PC-3 (cell line): ENCODE data around the gene NET1. TPM values are rescaled to one million over a fixed set of nuclear protein-coding genes. Genes with fewer than 3 reads are reported as not detected.

Experiments used
- ATAC-seq: fragments of 200-7000 bp; cut with Tn5 transposase; 2 replicates; pipeline ENCODE4 v1.9.1; 2020; ENCODE audit warnings: mild to moderate bottlenecking, moderate library complexity
- BruUV-seq: library from RNA; stranded (reverse); fragments of 400-500 nt; replicated peaks from 2 replicates; lab custom pipeline; 2021; lab: Mats Ljungman, UMichigan
- CTCF ChIA-PET: fragments of 300-600 bp; sonication (Branson Sonifier 250); formaldehyde crosslinking; loops from one replicate; lab custom pipeline; 2022; ENCODE audit warnings: antibody characterized with exemption; lab: Charles Lee
- POLR2A ChIA-PET: fragments of 300-600 bp; sonication (Branson Sonifier 250); formaldehyde crosslinking; loops from one replicate; lab custom pipeline; 2022; ENCODE audit warnings: antibody characterized with exemption; ENCODE audit not compliant: unreplicated experiment; lab: Charles Lee
- DNase-seq: peaks from one replicate; pipeline ENCODE4 v3.0.0-alpha.2; 2015
- H2AFZ ChIP-seq: fragments of 300-600 bp; sonication (generic); 2 replicates; pipeline ENCODE4 v1.6.0; 2016; ENCODE audit warnings: antibody characterized with exemption, low read length
- H3F3A ChIP-seq: fragments of 300-600 bp; sonication (generic); one replicate; pipeline ENCODE4 v1.6.0; 2017; ENCODE audit warnings: antibody characterized with exemption, low read length, control low read depth, mild to moderate bottlenecking; ENCODE audit not compliant: unreplicated experiment
- H3K27ac ChIP-seq: fragments of 300-600 bp; sonication (generic); 2 replicates; pipeline ENCODE4 v1.5.1; 2016; ENCODE audit warnings: mild to moderate bottlenecking, low read length
- H3K27me3 ChIP-seq: fragments of 300-600 bp; sonication (generic); 2 replicates; pipeline ENCODE4 v1.6.1; 2016; ENCODE audit warnings: low read length, mixed read lengths
- H3K36me3 ChIP-seq: fragments of 300-600 bp; sonication (generic); 2 replicates; pipeline ENCODE4 v1.6.1; 2016; ENCODE audit warnings: low read depth, mixed run types, low read length, mixed read lengths
- H3K4me1 ChIP-seq: fragments of 300-600 bp; sonication (generic); 2 replicates; pipeline ENCODE4 v1.5.1; 2016; ENCODE audit warnings: low read length; ENCODE audit not compliant: insufficient read depth
- H3K4me2 ChIP-seq: fragments of 300-600 bp; sonication (generic); 2 replicates; pipeline ENCODE4 v1.6.0; 2016; ENCODE audit warnings: low read length
- H3K4me3 ChIP-seq: fragments of 300-600 bp; sonication (generic); 2 replicates; pipeline ENCODE4 v1.5.1; 2016; ENCODE audit warnings: mild to moderate bottlenecking, low read length, mixed read lengths
- H3K79me2 ChIP-seq: fragments of 300-600 bp; sonication (generic); 2 replicates; pipeline ENCODE4 v1.6.1; 2017; ENCODE audit warnings: low read length, mixed read lengths
- H3K9ac ChIP-seq: fragments of 300-600 bp; sonication (generic); 2 replicates; pipeline ENCODE4 v1.6.0; 2016; ENCODE audit warnings: mild to moderate bottlenecking, low read length
- H3K9me2 ChIP-seq: fragments of 300-600 bp; sonication (generic); replicated peaks from 2 replicates; pipeline ENCODE4 v1.6.1; 2016; ENCODE audit warnings: mixed run types, low read length, mixed read lengths
- H3K9me3 ChIP-seq: fragments of 300-600 bp; sonication (generic); 2 replicates; pipeline ENCODE4 v1.6.1; 2016; ENCODE audit warnings: low read length, mixed read lengths
- H4K20me1 ChIP-seq: fragments of 300-600 bp; sonication (generic); 2 replicates; pipeline ENCODE4 v1.6.1; 2016; ENCODE audit warnings: low read length, mixed read lengths
- EZH2 ChIP-seq: fragments of 300-600 bp; sonication (generic); IDR thresholded peaks from one replicate; pipeline ENCODE4 v1.6.1; 2017; ENCODE audit warnings: antibody characterized with exemption, mild to moderate bottlenecking, low read length; ENCODE audit not compliant: unreplicated experiment
- EZH2phosphoT487 ChIP-seq: fragments of 300-600 bp; sonication (generic); IDR thresholded peaks from 2 replicates; pipeline ENCODE4 v1.6.1; 2018; ENCODE audit warnings: mild to moderate bottlenecking, antibody characterized with exemption, low read length, borderline replicate concordance
- intact Hi-C: fragments of 100-400 bp; cut with micrococcal nuclease; formaldehyde crosslinking; loops from 2 replicates; pipeline ENCODE4 v1.9.0; 2023
- total RNA-seq: library from RNA; depleted of rRNA; stranded (reverse); fragments of >200 nt; gene quantifications from 2 replicates; pipeline ENCODE4 v1.2.3, GENCODE V29; 2014
- TF ChIP-seq, protein P1 (sequence below): fragments of 300-600 bp; sonication (generic); conservative IDR thresholded peaks from 2 replicates; pipeline ENCODE4 v1.5.1; 2017; ENCODE audit warnings: antibody characterized with exemption, low read depth, mild to moderate bottlenecking, low read length

NET1 gene
- total RNA-seq, 1 experiment from 2014 or later, result 88.2 TPM

DNA sequence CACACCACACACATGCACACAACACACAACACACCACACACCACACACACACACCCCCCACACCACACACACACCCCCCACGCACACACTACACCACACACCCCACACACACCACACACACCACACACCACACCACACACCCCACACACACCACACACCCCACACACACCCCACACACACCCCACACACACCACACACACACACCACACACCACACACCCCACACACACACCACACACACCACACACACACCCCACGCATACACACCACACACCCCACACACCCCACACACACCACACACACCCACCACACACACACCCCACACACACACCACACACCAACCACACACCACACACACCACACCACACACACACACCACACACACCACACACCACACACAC lies 31.2 kb upstream of the NET1 start:
- H3K27ac ChIP-seq, result no peak overlapping the region
- no peak overlapping the region for H3K9ac ChIP-seq
- no peaks in the 10 kb centered on the region for H3K4me1 ChIP-seq
- no peaks in the 10 kb centered on the region for H3K9me3 ChIP-seq
- no peaks in the 10 kb centered on the region for H3F3A ChIP-seq
- no peak overlapping the region for H2AFZ ChIP-seq
- intact Hi-C loops, result loop anchor here (5.0 kb wide), 2 partner anchors 289 to 534 kb away; partner anchors contain the start of gene AKR1C3
- no peaks in the 10 kb centered on the region for H4K20me1 ChIP-seq
- no peaks in the 10 kb centered on the region for H3K79me2 ChIP-seq
- TF ChIP-seq, protein P1, sequence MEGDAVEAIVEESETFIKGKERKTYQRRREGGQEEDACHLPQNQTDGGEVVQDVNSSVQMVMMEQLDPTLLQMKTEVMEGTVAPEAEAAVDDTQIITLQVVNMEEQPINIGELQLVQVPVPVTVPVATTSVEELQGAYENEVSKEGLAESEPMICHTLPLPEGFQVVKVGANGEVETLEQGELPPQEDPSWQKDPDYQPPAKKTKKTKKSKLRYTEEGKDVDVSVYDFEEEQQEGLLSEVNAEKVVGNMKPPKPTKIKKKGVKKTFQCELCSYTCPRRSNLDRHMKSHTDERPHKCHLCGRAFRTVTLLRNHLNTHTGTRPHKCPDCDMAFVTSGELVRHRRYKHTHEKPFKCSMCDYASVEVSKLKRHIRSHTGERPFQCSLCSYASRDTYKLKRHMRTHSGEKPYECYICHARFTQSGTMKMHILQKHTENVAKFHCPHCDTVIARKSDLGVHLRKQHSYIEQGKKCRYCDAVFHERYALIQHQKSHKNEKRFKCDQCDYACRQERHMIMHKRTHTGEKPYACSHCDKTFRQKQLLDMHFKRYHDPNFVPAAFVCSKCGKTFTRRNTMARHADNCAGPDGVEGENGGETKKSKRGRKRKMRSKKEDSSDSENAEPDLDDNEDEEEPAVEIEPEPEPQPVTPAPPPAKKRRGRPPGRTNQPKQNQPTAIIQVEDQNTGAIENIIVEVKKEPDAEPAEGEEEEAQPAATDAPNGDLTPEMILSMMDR, result no peak
- TF ChIP-seq EZH2phosphoT487, result no peak
- TF ChIP-seq EZH2, result no peak
- H3K9me2 ChIP-seq, result no peaks in the 10 kb centered on the region
- no peak for ATAC-seq
- CTCF ChIA-PET, result no interaction called here
- H3K36me3 ChIP-seq, result no peaks in the 10 kb centered on the region
- POLR2A ChIA-PET, result no interaction called here
- H3K4me2 ChIP-seq, result no peak overlapping the region
- no TSS peak for BruUV-seq
- H3K4me3 ChIP-seq, result no peak overlapping the region
- no peak for DNase-seq
- H3K27me3 ChIP-seq, result no peaks in the 10 kb centered on the region

GRCh38 chr10:5385224-5385623 lies 27.1 kb upstream of the NET1 start:
- ChIA-PET CTCF (no interaction called here), POLR2A (no interaction called here)
- Histone ChIP-seq H3K27ac (no peak overlapping the region), H4K20me1 (no peaks in the 10 kb centered on the region), H3K4me3 (no peak overlapping the region), H3K79me2 (no peaks in the 10 kb centered on the region), H3K9ac (no peak overlapping the region), H3K4me2 (no peak overlapping the region), H3K9me2 (no peaks in the 10 kb centered on the region), H3K4me1 (no peaks in the 10 kb centered on the region), H3K27me3 (no peaks in the 10 kb centered on the region), H3K9me3 (0 out of 2 replicates have a peak, but pooled peaks cover 3% of the 10 kb centered on the region), H3F3A (no peaks in the 10 kb centered on the region), H3K36me3 (no peaks in the 10 kb centered on the region), H2AFZ (no peak overlapping the region)
- intact Hi-C loops, result no loop called here
- ATAC-seq (no peak), DNase-seq (no peak)
- no TSS peak for BruUV-seq
- TF ChIP-seq EZH2phosphoT487 (no peak), EZH2 (no peak)

- POLR2A ChIA-PET, result no interaction called here
- Histone ChIP-seq H3K9me3 (0 out of 2 replicates have a peak, but pooled peaks cover 6% of the 10 kb centered on the region), H3K9me2 (no peaks in the 10 kb centered on the region), H3K36me3 (no peaks in the 10 kb centered on the region), H2AFZ (no peak overlapping the region), H3F3A (no peaks in the 10 kb centered on the region), H3K4me3 (no peak overlapping the region), H3K27me3 (no peaks in the 10 kb centered on the region), H4K20me1 (no peaks in the 10 kb centered on the region), H3K9ac (no peak overlapping the region), H3K4me1 (no peaks in the 10 kb centered on the region), H3K79me2 (no peaks in the 10 kb centered on the region), H3K27ac (no peak overlapping the region), H3K4me2 (no peak overlapping the region)
- no peak for ATAC-seq
- DNase-seq, result no peak
- TF ChIP-seq EZH2 (no peak), EZH2phosphoT487 (no peak)
- TF ChIP-seq, protein P1, result no peak
- intact Hi-C loops, result no loop called here
- CTCF ChIA-PET, result no interaction called here
- no TSS peak for BruUV-seq
These were observed 25.2 kb upstream of the NET1 start for GRCh38 chr10:5387169-5387568.
